Measurements from ENCODE around the gene SLC13A5. TPM values are rescaled to one million over a fixed set of nuclear protein-coding genes. Genes with fewer than 3 reads are reported as not detected.
"Not testable (repeated sequence)": the region's sequence is repeated elsewhere in the genome, so short reads cannot be mapped to it uniquely, and the experiment has no call there.

Gene SLC13A5
- not detected for total RNA-seq

GRCh38 chr17:6713130-6713917 is at the start of gene SLC13A5:
TSS of gene SLC13A5 (minus strand) at chr17:6713369. CDS start at chr17:6713333, 36 bp downstream.
- peak; percentile 31 to 74 for ATAC-seq
- no peaks in the 10 kb centered on the region for H3K9me3 Mint-ChIP-seq
- peaks cover 51 to 77% of the 10 kb centered on the region in 2 donors for H3K27me3 Mint-ChIP-seq
- H3K27ac Mint-ChIP-seq: peak within 1 kb of the TSS in 1 of 2 donors; percentile 27
- no peak for DNase-seq (ENCODE audit: low spot score)
- no peaks in the 10 kb centered on the region for H3K36me3 Mint-ChIP-seq
- peak within 1 kb of the TSS; percentile 23 for H3K4me3 Mint-ChIP-seq
- H3K4me1 Mint-ChIP-seq (ENCODE audit: low read depth in 2 of 2): peaks cover 9 to 14% of the 10 kb centered on the region in 2 donors

GRCh38 chr17:6761779-6762178 is 48.6 kb upstream of the SLC13A5 start:
- Mint-ChIP-seq H3K9me3 (peaks cover 5% of the 10 kb centered on the region), H3K4me1 (ENCODE audit: low read depth in 2 of 2) (peaks cover 42 to 47% of the 10 kb centered on the region in 2 donors), H3K36me3 (peaks cover 40% of the 10 kb centered on the region), H3K4me3 (no peak overlapping the region), H3K27me3 (no peaks in the 10 kb centered on the region), H3K27ac (no peak overlapping the region)
- no peak for ATAC-seq
- DNase-seq (ENCODE audit: low spot score): no peak

GRCh38 chr17:6757747-6758146 is 44.6 kb upstream of the SLC13A5 start:
- DNase-seq (ENCODE audit: low spot score) (no peak), ATAC-seq (no peak)
- Mint-ChIP-seq H3K27me3 (no peaks in the 10 kb centered on the region), H3K9me3 (no peaks in the 10 kb centered on the region), H3K4me1 (ENCODE audit: low read depth in 2 of 2) (peaks cover 54 to 58% of the 10 kb centered on the region in 2 donors), H3K27ac (peak overlapping the region; percentile 97 to 98), H3K4me3 (peak overlapping the region; percentile 100), H3K36me3 (peaks cover 4% of the 10 kb centered on the region)

- ATAC-seq (peak in 1 of 2 donors; percentile 52), DNase-seq (ENCODE audit: low spot score) (no peak)
- Mint-ChIP-seq H3K9me3 (no peaks in the 10 kb centered on the region), H3K36me3 (no peaks in the 10 kb centered on the region), H3K27ac (peak overlapping the region; percentile 97 to 98), H3K4me3 (peak overlapping the region; percentile 100), H3K27me3 (no peaks in the 10 kb centered on the region), H3K4me1 (ENCODE audit: low read depth in 2 of 2) (peaks cover 60 to 62% of the 10 kb centered on the region in 2 donors)
These were observed 43.4 kb upstream of the SLC13A5 start for GRCh38 chr17:6756425-6757031.

GRCh38 chr17:6755731-6756184 is 42.6 kb upstream of the SLC13A5 start, which contains the start of gene XAF1:
TSS of gene XAF1 (plus strand) at chr17:6756046. CDS start at chr17:6756079, 33 bp downstream.
- H3K36me3 Mint-ChIP-seq: no peaks in the 10 kb centered on the region
- ATAC-seq (peak; percentile 82), DNase-seq (ENCODE audit: low spot score) (peak; percentile 79)
- H3K27me3 Mint-ChIP-seq: no peaks in the 10 kb centered on the region
- peaks cover 60 to 62% of the 10 kb centered on the region in 2 donors for H3K4me1 Mint-ChIP-seq (ENCODE audit: low read depth in 2 of 2)
- H3K27ac Mint-ChIP-seq: peak within 1 kb of the TSS; percentile 97 to 98
- H3K4me3 Mint-ChIP-seq: peak within 1 kb of the TSS; percentile 100
- no peaks in the 10 kb centered on the region for H3K9me3 Mint-ChIP-seq

- ATAC-seq (no peak), DNase-seq (ENCODE audit: low spot score) (no peak)
- Mint-ChIP-seq H3K36me3 (no peaks in the 10 kb centered on the region), H3K4me3 (peak overlapping the region; percentile 100), H3K27me3 (no peaks in the 10 kb centered on the region), H3K27ac (peak overlapping the region; percentile 97 to 98), H3K9me3 (no peaks in the 10 kb centered on the region), H3K4me1 (ENCODE audit: low read depth in 2 of 2) (peaks cover 60% of the 10 kb centered on the region in 2 donors)
These were observed 42.1 kb upstream of the SLC13A5 start for GRCh38 chr17:6755281-6755680.

GRCh38 chr17:6753546-6753945 is 40.4 kb upstream of the SLC13A5 start:
- H3K4me1 Mint-ChIP-seq (ENCODE audit: low read depth in 2 of 2): peaks cover 62 to 66% of the 10 kb centered on the region in 2 donors
- peak overlapping the region; percentile 83 for H3K4me3 Mint-ChIP-seq
- ATAC-seq (no peak), DNase-seq (ENCODE audit: low spot score) (no peak)
- no peaks in the 10 kb centered on the region for H3K9me3 Mint-ChIP-seq
- peak overlapping the region; percentile 97 to 98 for H3K27ac Mint-ChIP-seq
- H3K36me3 Mint-ChIP-seq: no peaks in the 10 kb centered on the region
- no peaks in the 10 kb centered on the region for H3K27me3 Mint-ChIP-seq

GRCh38 chr17:6753006-6753445 is 39.9 kb upstream of the SLC13A5 start:
- H3K4me3 Mint-ChIP-seq: peak overlapping the region; percentile 83
- DNase-seq (ENCODE audit: low spot score) (peak; percentile 83), ATAC-seq (peak; percentile 32 to 84)
- no peaks in the 10 kb centered on the region for H3K36me3 Mint-ChIP-seq
- peaks cover 60 to 63% of the 10 kb centered on the region in 2 donors for H3K4me1 Mint-ChIP-seq (ENCODE audit: low read depth in 2 of 2)
- peak overlapping the region; percentile 97 to 98 for H3K27ac Mint-ChIP-seq
- H3K9me3 Mint-ChIP-seq: no peaks in the 10 kb centered on the region
- no peaks in the 10 kb centered on the region for H3K27me3 Mint-ChIP-seq

GRCh38 chr17:6752068-6752909 is 39.1 kb upstream of the SLC13A5 start:
- Mint-ChIP-seq H3K4me1 (ENCODE audit: low read depth in 2 of 2) (peaks cover 52 to 60% of the 10 kb centered on the region in 2 donors), H3K36me3 (no peaks in the 10 kb centered on the region), H3K9me3 (no peaks in the 10 kb centered on the region), H3K27me3 (no peaks in the 10 kb centered on the region), H3K4me3 (peak overlapping the region; percentile 83), H3K27ac (peak overlapping the region; percentile 97 to 98)
- DNase-seq (ENCODE audit: low spot score) (no peak), ATAC-seq (peak in 1 of 2 donors; percentile 56)

GRCh38 chr17:6749519-6749918 is 36.4 kb upstream of the SLC13A5 start:
- Mint-ChIP-seq H3K36me3 (no peaks in the 10 kb centered on the region), H3K9me3 (no peaks in the 10 kb centered on the region), H3K4me3 (no peak overlapping the region), H3K27ac (peak overlapping the region in 1 of 2 donors; percentile 78), H3K27me3 (peaks cover 7 to 13% of the 10 kb centered on the region in 2 donors), H3K4me1 (ENCODE audit: low read depth in 2 of 2) (peaks cover 25 to 41% of the 10 kb centered on the region in 2 donors)
- ATAC-seq (no peak), DNase-seq (ENCODE audit: low spot score) (no peak)

GRCh38 chr17:6748617-6749016 is 35.4 kb upstream of the SLC13A5 start:
- no peaks in the 10 kb centered on the region for H3K9me3 Mint-ChIP-seq
- no peak for ATAC-seq
- H3K4me1 Mint-ChIP-seq (ENCODE audit: low read depth in 2 of 2): peaks cover 23 to 38% of the 10 kb centered on the region in 2 donors
- DNase-seq (ENCODE audit: low spot score): no peak
- peak overlapping the region in 1 of 2 donors; percentile 78 for H3K27ac Mint-ChIP-seq
- H3K4me3 Mint-ChIP-seq: no peak overlapping the region
- peaks cover 10 to 21% of the 10 kb centered on the region in 2 donors for H3K27me3 Mint-ChIP-seq
- H3K36me3 Mint-ChIP-seq: no peaks in the 10 kb centered on the region

GRCh38 chr17:6746665-6747064 is 33.5 kb upstream of the SLC13A5 start:
- H3K9me3 Mint-ChIP-seq; H3K27ac Mint-ChIP-seq; ATAC-seq; DNase-seq (ENCODE audit: low spot score); H3K4me3 Mint-ChIP-seq; H3K36me3 Mint-ChIP-seq: not testable (repeated sequence)
- peaks cover 4 to 22% of the 10 kb centered on the region in 2 donors for H3K4me1 Mint-ChIP-seq (ENCODE audit: low read depth in 2 of 2)
- H3K27me3 Mint-ChIP-seq: peaks cover 20 to 37% of the 10 kb centered on the region in 2 donors

GRCh38 chr17:6729531-6729930 is 16.4 kb upstream of the SLC13A5 start:
- Mint-ChIP-seq H3K36me3 (no peaks in the 10 kb centered on the region), H3K9me3 (no peaks in the 10 kb centered on the region), H3K27me3 (peaks cover 21 to 24% of the 10 kb centered on the region in 2 donors), H3K4me1 (ENCODE audit: low read depth in 2 of 2) (no peaks in the 10 kb centered on the region), H3K27ac (no peak overlapping the region), H3K4me3 (no peak overlapping the region)
- DNase-seq (ENCODE audit: low spot score): no peak
- no peak for ATAC-seq
